Activated CD4-positive, alpha-beta T cell treated with anti-CD3 and anti-CD28 coated beads for 48 hours (primary cell): Measurements from ENCODE around the gene MEF2C.

Experiments
- DNase-seq: peaks from one replicate; pipeline ENCODE4 v3.0.0-alpha.2; 2020

MEF2C gene

GRCh38 chr5:88826646-88827585 lies 56.1 kb downstream of the MEF2C start:
- peak; percentile 6 for DNase-seq

- no peak for DNase-seq
Observed at GRCh38 chr5:88825584-88826315, 57.2 kb downstream of the MEF2C start.

GRCh38 chr5:88824892-88825583 lies 57.9 kb downstream of the MEF2C start:
- DNase-seq = no peak

- DNase-seq = no peak
Observed at GRCh38 chr5:88824141-88824540, 58.8 kb downstream of the MEF2C start.

- DNase-seq = no peak
Observed at GRCh38 chr5:88823201-88823600, 59.8 kb downstream of the MEF2C start.

- DNase-seq = no peak
Observed at GRCh38 chr5:88821161-88821560, 61.8 kb downstream of the MEF2C start.

GRCh38 chr5:88820581-88820980 lies 62.4 kb downstream of the MEF2C start:
- no peak for DNase-seq

- no peak for DNase-seq
Observed at GRCh38 chr5:88819301-88819999, 63.5 kb downstream of the MEF2C start.

- DNase-seq = no peak
Observed at GRCh38 chr5:88818296-88818695, 64.7 kb downstream of the MEF2C start.

- no peak for DNase-seq
Observed at GRCh38 chr5:88816195-88816594, 66.8 kb downstream of the MEF2C start.

- DNase-seq = no peak
Observed at GRCh38 chr5:88815050-88815789, 67.8 kb downstream of the MEF2C start.

- no peak for DNase-seq
Observed at GRCh38 chr5:88813805-88814575, 69.0 kb downstream of the MEF2C start.

GRCh38 chr5:88813244-88813643 lies 69.7 kb downstream of the MEF2C start:
- DNase-seq = no peak

- DNase-seq = no peak
Observed at GRCh38 chr5:88808153-88808552, 74.8 kb downstream of the MEF2C start.

GRCh38 chr5:88807327-88807726 lies 75.7 kb downstream of the MEF2C start:
- DNase-seq = no peak

- DNase-seq = no peak
Observed at GRCh38 chr5:88806338-88806737, 76.6 kb downstream of the MEF2C start.

GRCh38 chr5:88805151-88805784 lies 77.7 kb downstream of the MEF2C start:
- DNase-seq = no peak

- DNase-seq = no peak
Observed at GRCh38 chr5:88804444-88804843, 78.5 kb downstream of the MEF2C start.

GRCh38 chr5:88803309-88803708 lies 79.7 kb downstream of the MEF2C start:
- no peak for DNase-seq

- DNase-seq = no peak
Observed at GRCh38 chr5:88799938-88800535, 82.9 kb downstream of the MEF2C start.
